Uterus (tissue), 2 donors: ENCODE measurements around the gene DOC2A.

Experiments
- POLR2A ChIP-seq, 2 donors: fragments of 450-650 bp; IDR thresholded peaks; one replicate each; pipeline ENCODE4 v1.6.1; 2016; ENCODE audit warnings: antibody characterized with exemption in 2 of 2, mild to moderate bottlenecking in 1 of 2, moderate library complexity in 1 of 2
- TF ChIP-seq, protein P1 (sequence below), 4 experiments: fragments of 200-600 bp in 2 of 4; fragments of 450-650 bp in 2 of 4; sonication (generic) in 2 of 4; IDR thresholded peaks; one replicate each; pipeline ENCODE4 v1.5.1; 2016 to 2019; ENCODE audit warnings: antibody characterized with exemption in 4 of 4, mild to moderate bottlenecking in 2 of 4, moderate library complexity in 1 of 4

DNA sequence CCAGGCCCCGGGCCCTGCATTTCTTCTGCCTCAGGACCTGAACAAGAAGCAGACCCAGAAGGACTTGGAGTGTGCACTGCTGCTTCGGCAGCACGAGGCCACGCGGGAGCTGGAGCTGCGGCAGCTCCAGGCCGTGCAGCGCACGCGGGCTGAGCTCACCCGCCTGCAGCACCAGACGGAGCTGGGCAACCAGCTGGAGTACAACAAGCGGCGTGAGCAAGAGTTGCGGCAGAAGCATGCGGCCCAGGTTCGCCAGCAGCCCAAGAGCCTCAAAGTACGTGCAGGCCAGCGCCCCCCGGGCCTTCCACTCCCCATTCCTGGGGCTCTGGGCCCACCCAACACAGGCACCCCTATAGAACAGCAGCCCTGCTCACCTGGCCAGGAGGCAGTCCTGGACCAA is 24.6 kb downstream of the DOC2A start:
- TF ChIP-seq, protein P1, sequence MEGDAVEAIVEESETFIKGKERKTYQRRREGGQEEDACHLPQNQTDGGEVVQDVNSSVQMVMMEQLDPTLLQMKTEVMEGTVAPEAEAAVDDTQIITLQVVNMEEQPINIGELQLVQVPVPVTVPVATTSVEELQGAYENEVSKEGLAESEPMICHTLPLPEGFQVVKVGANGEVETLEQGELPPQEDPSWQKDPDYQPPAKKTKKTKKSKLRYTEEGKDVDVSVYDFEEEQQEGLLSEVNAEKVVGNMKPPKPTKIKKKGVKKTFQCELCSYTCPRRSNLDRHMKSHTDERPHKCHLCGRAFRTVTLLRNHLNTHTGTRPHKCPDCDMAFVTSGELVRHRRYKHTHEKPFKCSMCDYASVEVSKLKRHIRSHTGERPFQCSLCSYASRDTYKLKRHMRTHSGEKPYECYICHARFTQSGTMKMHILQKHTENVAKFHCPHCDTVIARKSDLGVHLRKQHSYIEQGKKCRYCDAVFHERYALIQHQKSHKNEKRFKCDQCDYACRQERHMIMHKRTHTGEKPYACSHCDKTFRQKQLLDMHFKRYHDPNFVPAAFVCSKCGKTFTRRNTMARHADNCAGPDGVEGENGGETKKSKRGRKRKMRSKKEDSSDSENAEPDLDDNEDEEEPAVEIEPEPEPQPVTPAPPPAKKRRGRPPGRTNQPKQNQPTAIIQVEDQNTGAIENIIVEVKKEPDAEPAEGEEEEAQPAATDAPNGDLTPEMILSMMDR (IDR thresholded peaks at IDR 0.05): no peak
- TF ChIP-seq POLR2A (IDR thresholded peaks at IDR 0.05): no peak
